ENCODE data around the gene UBAC2. TPM values are rescaled to one million over a fixed set of nuclear protein-coding genes. Genes with fewer than 3 reads are reported as not detected.

Gene UBAC2
- total and polyA plus RNA-seq, 2 donors (not counting 3 experiments of a cell fraction or from before 2014, with no cell fraction given) = 45.7 to 54.4 TPM

DNA sequence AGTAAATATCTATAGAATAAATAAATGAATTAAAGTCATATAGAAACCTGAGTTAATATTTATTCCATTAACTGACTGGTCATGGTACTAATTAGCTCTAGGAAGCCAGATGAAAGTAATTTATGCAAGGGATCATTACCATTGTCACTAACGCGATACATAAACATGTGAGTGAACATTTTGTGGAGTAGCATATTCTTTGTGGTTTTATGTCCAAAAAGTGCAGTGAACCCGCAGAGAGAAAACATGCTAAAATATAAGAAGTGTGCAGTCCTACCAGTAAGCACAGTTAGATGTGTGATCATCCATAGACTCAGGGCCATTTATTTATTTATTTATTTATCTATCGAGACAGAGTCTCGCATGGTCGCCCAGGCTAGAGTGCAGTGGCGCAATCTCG lies 104.9 kb downstream of the UBAC2 start:
- no peak for DNase-seq (ENCODE audit: low read depth, low spot score)
- no peak overlapping the region for H3K27ac ChIP-seq (ENCODE audit: insufficient read depth, low read depth, low read length)
- H3K4me3 ChIP-seq (replicated peaks in 1 of 3; ENCODE audit: insufficient read depth in 1 of 3, low read depth in 1 of 3, low read length in 3 of 3) = no peak overlapping the region
- no peaks in the 10 kb centered on the region for H4K20me1 ChIP-seq (replicated peaks; ENCODE audit: control insufficient read depth, extremely low read depth, insufficient read depth, low read length)
- intact Hi-C loops (cut with micrococcal nuclease) (no loop called here), dilution Hi-C loops (cut with MboI; ENCODE audit: extremely low pct_ligation_motif_present, low sequenced_read_pairs) (no loop called here)
- H3K9ac ChIP-seq (replicated peaks; ENCODE audit: extremely low read depth, insufficient read depth, low read length) = no peak overlapping the region
- H3K9me3 ChIP-seq (replicated peaks; ENCODE audit: control insufficient read depth, insufficient read depth, low read length) = no peaks in the 10 kb centered on the region
- H3K79me2 ChIP-seq (ENCODE audit: control insufficient read depth, insufficient read depth, low read length) = no peaks in the 10 kb centered on the region
- BruUV-seq (replicated peaks) = no TSS peak
- no peak overlapping the region for H2AFZ ChIP-seq (ENCODE audit: low read depth, low read length)
- ChIA-PET CTCF (interaction anchor here (0.7 to 1.5 kb wide), 3 partner anchors 16 to 40 kb away, joined by 3 to 4 read pairs (median 3); no protein-coding TSS in a partner anchor), POLR2A (no interaction called here)
- peaks cover 17% of the 10 kb centered on the region for H3K4me1 ChIP-seq (ENCODE audit: control insufficient read depth, extremely low read depth, insufficient read depth, low read length)
- H3K4me2 ChIP-seq (ENCODE audit: insufficient read depth, low read length) = no peak overlapping the region
- no peak for FAIRE-seq
- H3K27me3 ChIP-seq (ENCODE audit: control insufficient read depth in 2 of 2, insufficient read depth in 2 of 2, low read length in 2 of 2) = no peaks in the 10 kb centered on the region
- TF ChIP-seq MYC (IDR thresholded peaks at IDR 0.05; ENCODE audit: low read depth, low read length) (no peak), GATA2 (IDR thresholded peaks at IDR 0.05; ENCODE audit: insufficient read depth, insufficient read length, low read depth, low read length) (no peak), FOS (IDR thresholded peaks at IDR 0.05; ENCODE audit: borderline replicate concordance, insufficient read depth, low read length) (no peak), POLR2AphosphoS5 (IDR thresholded peaks at IDR 0.05; ENCODE audit: insufficient read depth, low read depth, low read length) (no peak), EZH2 (IDR thresholded peaks at IDR 0.05; ENCODE audit: borderline replicate concordance, low read depth, low read length, severe bottlenecking) (no peak), POLR2A (IDR thresholded peaks at IDR 0.05; ENCODE audit: low read depth, low read length) (no peak), JUN (IDR thresholded peaks at IDR 0.05; ENCODE audit: borderline replicate concordance, insufficient read depth, insufficient read length, low read depth) (no peak)
- TF ChIP-seq, protein P1, sequence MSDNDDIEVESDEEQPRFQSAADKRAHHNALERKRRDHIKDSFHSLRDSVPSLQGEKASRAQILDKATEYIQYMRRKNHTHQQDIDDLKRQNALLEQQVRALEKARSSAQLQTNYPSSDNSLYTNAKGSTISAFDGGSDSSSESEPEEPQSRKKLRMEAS (IDR thresholded peaks at IDR 0.05; ENCODE audit: insufficient read depth, insufficient read length) = no peak
- TF ChIP-seq, protein P2, sequence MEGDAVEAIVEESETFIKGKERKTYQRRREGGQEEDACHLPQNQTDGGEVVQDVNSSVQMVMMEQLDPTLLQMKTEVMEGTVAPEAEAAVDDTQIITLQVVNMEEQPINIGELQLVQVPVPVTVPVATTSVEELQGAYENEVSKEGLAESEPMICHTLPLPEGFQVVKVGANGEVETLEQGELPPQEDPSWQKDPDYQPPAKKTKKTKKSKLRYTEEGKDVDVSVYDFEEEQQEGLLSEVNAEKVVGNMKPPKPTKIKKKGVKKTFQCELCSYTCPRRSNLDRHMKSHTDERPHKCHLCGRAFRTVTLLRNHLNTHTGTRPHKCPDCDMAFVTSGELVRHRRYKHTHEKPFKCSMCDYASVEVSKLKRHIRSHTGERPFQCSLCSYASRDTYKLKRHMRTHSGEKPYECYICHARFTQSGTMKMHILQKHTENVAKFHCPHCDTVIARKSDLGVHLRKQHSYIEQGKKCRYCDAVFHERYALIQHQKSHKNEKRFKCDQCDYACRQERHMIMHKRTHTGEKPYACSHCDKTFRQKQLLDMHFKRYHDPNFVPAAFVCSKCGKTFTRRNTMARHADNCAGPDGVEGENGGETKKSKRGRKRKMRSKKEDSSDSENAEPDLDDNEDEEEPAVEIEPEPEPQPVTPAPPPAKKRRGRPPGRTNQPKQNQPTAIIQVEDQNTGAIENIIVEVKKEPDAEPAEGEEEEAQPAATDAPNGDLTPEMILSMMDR (IDR thresholded peaks at IDR 0.05; ENCODE audit: extremely low read depth in 1 of 2, insufficient read depth in 1 of 2, low read depth in 1 of 2, low read length in 2 of 2) = no peak
- no peaks in the 10 kb centered on the region for H3K36me3 ChIP-seq (ENCODE audit: control insufficient read depth in 2 of 2, extremely low read depth in 1 of 2, insufficient read depth in 2 of 2, low read length in 2 of 2)
- no peaks in the 10 kb centered on the region for H3K9me1 ChIP-seq (replicated peaks; ENCODE audit: control insufficient read depth, extremely low read depth, insufficient read depth, low read length)
